GM12878 (cell line): ENCODE measurements around the gene ACOT7.

Source experiments
- CTCF ChIP-seq, 3 experiments: IDR thresholded peaks in 2 of 3; conservative IDR thresholded peaks in 1 of 3; 2 replicates each; pipeline ENCODE4 v1.5.1; 2011; ENCODE audit warnings: low read depth in 3 of 3, low read length in 3 of 3, mild to moderate bottlenecking in 3 of 3, control low read depth in 2 of 3, moderate library complexity in 2 of 3, inconsistent platforms in 1 of 3, mixed read lengths in 1 of 3; ENCODE audit not compliant: control insufficient read depth in 2 of 3, insufficient read depth in 1 of 3; ENCODE audit errors: extremely low read depth in 1 of 3
- ELK1 ChIP-seq: IDR thresholded peaks from 2 replicates; pipeline ENCODE4 v1.6.1; 2012; ENCODE audit warnings: low read depth, low read length, improper control_type of control experiment
- PKNOX1 ChIP-seq: fragments of 450-650 bp; IDR thresholded peaks from 2 replicates; pipeline ENCODE4 v1.6.1; 2016; ENCODE audit warnings: mild to moderate bottlenecking
- POLR2AphosphoS5 ChIP-seq: IDR thresholded peaks from 2 replicates; pipeline ENCODE4 v1.6.1; 2011; ENCODE audit warnings: mild to moderate bottlenecking, low read length, inconsistent platforms
- SMAD5 ChIP-seq: IDR thresholded peaks from 2 replicates; pipeline ENCODE4 v1.6.1; 2016; ENCODE audit warnings: antibody characterized with exemption, low read depth
- SREBF2 ChIP-seq: IDR thresholded peaks from 2 replicates; pipeline ENCODE4 v1.6.1; 2012; ENCODE audit warnings: mild to moderate bottlenecking, low read length
- YY1 ChIP-seq: IDR thresholded peaks from 2 replicates; pipeline ENCODE4 v1.6.1; 2011; ENCODE audit warnings: low read depth, mild to moderate bottlenecking, low read length
- ZNF274 ChIP-seq: IDR thresholded peaks from one replicate; pipeline ENCODE4 v1.8.0; 2011; ENCODE audit not compliant: insufficient read length, insufficient read depth

GRCh38 chr1:6332821-6333220, 60.7 kb downstream of the ACOT7 start:
- TF ChIP-seq POLR2AphosphoS5 (no peak), ZNF274 (no peak), SREBF2 (no peak), YY1 (no peak), PKNOX1 (no peak), SMAD5 (no peak), CTCF (IDR thresholded peaks at IDR 0.05 in 2 of 3, conservative IDR thresholded peaks at IDR 0.05 in 1 of 3; ENCODE audit: control insufficient read depth in 2 of 3, extremely low read depth in 1 of 3, insufficient read depth in 1 of 3, low read depth in 3 of 3, low read length in 3 of 3) (no peak), ELK1 (no peak)
